SH-SY5Y (cell line): ENCODE measurements around the gene GPATCH2L.

Source experiments
- GATA2 ChIP-seq: IDR thresholded peaks from 2 replicates; pipeline ENCODE4 v1.6.1; 2011; ENCODE audit warnings: mild to moderate bottlenecking, low read depth, low read length
- GATA3 ChIP-seq: IDR thresholded peaks from 2 replicates; pipeline ENCODE4 v1.6.1; 2011; ENCODE audit warnings: low read depth, mild to moderate bottlenecking, low read length, moderate library complexity

DNA sequence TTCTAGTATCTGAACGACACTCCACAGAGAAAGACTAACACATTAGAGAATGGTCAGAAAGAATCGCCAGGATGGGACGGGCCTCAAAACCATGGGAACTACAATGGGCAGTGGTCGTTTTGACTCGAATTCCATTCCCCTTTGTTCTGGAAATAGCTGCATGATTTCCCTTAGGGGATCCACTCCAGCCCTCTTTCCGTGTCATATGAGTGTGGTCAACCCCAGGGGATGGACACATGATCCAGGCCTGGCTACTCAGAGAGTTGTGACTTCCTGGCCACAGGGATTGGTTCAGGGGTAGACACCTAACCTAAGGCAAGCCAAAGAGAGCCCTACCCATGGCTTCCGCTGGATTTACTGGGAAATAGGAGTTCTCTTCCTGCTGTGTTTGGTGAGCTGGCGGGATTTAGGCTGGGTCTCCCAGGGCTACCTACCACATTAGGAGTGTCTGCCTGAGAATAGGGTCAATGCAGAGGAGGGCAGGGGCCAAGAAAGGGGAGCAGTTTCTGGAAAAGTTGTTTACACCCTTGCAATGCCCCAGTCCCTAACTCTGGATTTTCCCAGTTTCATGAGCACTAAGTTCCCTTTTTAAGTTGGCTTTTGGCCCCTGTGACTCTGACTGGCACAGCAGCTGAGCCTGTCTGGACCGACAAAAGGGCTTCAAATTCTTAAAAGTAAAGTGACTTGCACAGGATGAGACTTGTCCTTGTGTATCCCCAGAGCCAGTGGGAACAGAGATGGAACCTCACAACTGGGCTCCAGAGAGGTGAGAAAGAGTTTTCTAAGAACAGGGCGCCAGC is 28.1 kb upstream of the GPATCH2L start:
- TF ChIP-seq GATA2 (no peak), GATA3 (no peak)
